Stomach smooth muscle (tissue), 2 donors: ENCODE measurements around the gene LRRC15.

Experiments
- H3K27ac ChIP-seq: one replicate; pipeline ENCODE4 v1.7.0; 2013; ENCODE audit warnings: mild to moderate bottlenecking, low read length, inconsistent platforms
- H3K27me3 ChIP-seq, 2 donors: one replicate each; pipeline ENCODE4 v1.7.0; 2013; ENCODE audit warnings: low read length in 2 of 2; ENCODE audit not compliant: insufficient read depth in 2 of 2, control insufficient read depth in 1 of 2
- H3K36me3 ChIP-seq, 2 donors: one replicate each; pipeline ENCODE4 v1.7.0; 2013; ENCODE audit warnings: low read length in 2 of 2; ENCODE audit not compliant: control insufficient read depth in 2 of 2, insufficient read depth in 2 of 2
- H3K4me1 ChIP-seq: one replicate; pipeline ENCODE4 v1.7.0; 2013; ENCODE audit warnings: low read length; ENCODE audit not compliant: control insufficient read depth, insufficient read depth
- H3K4me3 ChIP-seq, 2 donors: one replicate each; pipeline ENCODE4 v1.7.0; 2013; ENCODE audit warnings: low read length in 2 of 2
- H3K9ac ChIP-seq, 2 donors: one replicate each; pipeline ENCODE4 v1.7.0; 2013; ENCODE audit warnings: low read length in 2 of 2, mild to moderate bottlenecking in 1 of 2
- H3K9me3 ChIP-seq, 2 donors: one replicate each; pipeline ENCODE4 v1.7.0; 2013; ENCODE audit warnings: low read length in 2 of 2; ENCODE audit not compliant: control insufficient read depth in 2 of 2
- donor health status: healthy.
- donor health status: Pancreatic carcinoma.

Gene LRRC15

GRCh38 chr3:194326968-194327217 is 42.6 kb downstream of the LRRC15 start:
- Histone ChIP-seq H3K27ac (no peak overlapping the region), H3K36me3 (no peaks in the 10 kb centered on the region), H3K9me3 (no peaks in the 10 kb centered on the region)

GRCh38 chr3:194326192-194326967 is 43.2 kb downstream of the LRRC15 start:
- H3K36me3 ChIP-seq: no peaks in the 10 kb centered on the region
- H3K27me3 ChIP-seq: no peaks in the 10 kb centered on the region
- peaks cover 16% of the 10 kb centered on the region for H3K4me1 ChIP-seq
- H3K9ac ChIP-seq: no peak overlapping the region
- no peak overlapping the region for H3K27ac ChIP-seq
- H3K9me3 ChIP-seq: no peaks in the 10 kb centered on the region
- no peak overlapping the region for H3K4me3 ChIP-seq

More at GRCh38 chr3:194326968-194327217, 42.6 kb downstream of the LRRC15 start:
- Histone ChIP-seq H3K4me3 (no peak overlapping the region), H3K4me1 (peaks cover 16% of the 10 kb centered on the region), H3K27me3 (no peaks in the 10 kb centered on the region), H3K9ac (no peak overlapping the region)

- H3K4me1 ChIP-seq: peaks cover 12% of the 10 kb centered on the region
- H3K27me3 ChIP-seq: no peaks in the 10 kb centered on the region
Observed at GRCh38 chr3:194325424-194326153, 44.0 kb downstream of the LRRC15 start.

GRCh38 chr3:194324823-194325327 is 44.7 kb downstream of the LRRC15 start:
- Histone ChIP-seq H3K4me1 (peaks cover 12% of the 10 kb centered on the region), H3K36me3 (no peaks in the 10 kb centered on the region), H3K9me3 (no peaks in the 10 kb centered on the region), H3K9ac (no peak overlapping the region), H3K4me3 (no peak overlapping the region), H3K27ac (no peak overlapping the region), H3K27me3 (no peaks in the 10 kb centered on the region)

More at GRCh38 chr3:194325424-194326153, 44.0 kb downstream of the LRRC15 start:
- no peak overlapping the region for H3K4me3 ChIP-seq
- no peaks in the 10 kb centered on the region for H3K9me3 ChIP-seq
- H3K27ac ChIP-seq: no peak overlapping the region
- H3K9ac ChIP-seq: no peak overlapping the region
- no peaks in the 10 kb centered on the region for H3K36me3 ChIP-seq

GRCh38 chr3:194323785-194324735 is 45.5 kb downstream of the LRRC15 start:
- Histone ChIP-seq H3K27me3 (no peaks in the 10 kb centered on the region), H3K9ac (peak overlapping the region; percentile 47), H3K4me3 (peak overlapping the region; percentile 72 to 74), H3K27ac (peak overlapping the region; percentile 62), H3K9me3 (peaks cover 2 to 6% of the 10 kb centered on the region in 2 donors), H3K4me1 (peaks cover 12% of the 10 kb centered on the region), H3K36me3 (no peaks in the 10 kb centered on the region)

- Histone ChIP-seq H3K4me3 (no peak overlapping the region), H3K27ac (no peak overlapping the region), H3K9ac (no peak overlapping the region), H3K4me1 (peaks cover 12% of the 10 kb centered on the region), H3K36me3 (no peaks in the 10 kb centered on the region), H3K27me3 (peaks cover 0 to 2% of the 10 kb centered on the region in 2 donors), H3K9me3 (peaks cover 2 to 7% of the 10 kb centered on the region in 2 donors)
Observed at GRCh38 chr3:194322678-194323211, 46.8 kb downstream of the LRRC15 start.

- H3K9ac ChIP-seq: no peak overlapping the region
- peaks cover 12% of the 10 kb centered on the region for H3K4me1 ChIP-seq
- no peak overlapping the region for H3K27ac ChIP-seq
- H3K27me3 ChIP-seq: peaks cover 0 to 3% of the 10 kb centered on the region in 2 donors
- H3K4me3 ChIP-seq: no peak overlapping the region
- H3K9me3 ChIP-seq: peaks cover 2 to 7% of the 10 kb centered on the region in 2 donors
- H3K36me3 ChIP-seq: no peaks in the 10 kb centered on the region
Observed at GRCh38 chr3:194321693-194322640, 47.6 kb downstream of the LRRC15 start.

GRCh38 chr3:194320744-194321243 is 48.7 kb downstream of the LRRC15 start:
- no peak overlapping the region for H3K4me3 ChIP-seq
- H3K4me1 ChIP-seq: peaks cover 16% of the 10 kb centered on the region
- no peak overlapping the region for H3K9ac ChIP-seq
- H3K36me3 ChIP-seq: no peaks in the 10 kb centered on the region
- peaks cover 2 to 7% of the 10 kb centered on the region in 2 donors for H3K9me3 ChIP-seq
- peaks cover 0 to 3% of the 10 kb centered on the region in 2 donors for H3K27me3 ChIP-seq
- H3K27ac ChIP-seq: no peak overlapping the region

- peaks cover 22% of the 10 kb centered on the region for H3K4me1 ChIP-seq
- no peaks in the 10 kb centered on the region for H3K36me3 ChIP-seq
- no peak overlapping the region for H3K4me3 ChIP-seq
- H3K27ac ChIP-seq: no peak overlapping the region
- peaks cover 0 to 3% of the 10 kb centered on the region in 2 donors for H3K27me3 ChIP-seq
- H3K9me3 ChIP-seq: peaks cover 2 to 7% of the 10 kb centered on the region in 2 donors
- H3K9ac ChIP-seq: no peak overlapping the region
Observed at GRCh38 chr3:194320100-194320499, 49.4 kb downstream of the LRRC15 start.
